SJSA1 (cell line): ENCODE data around the gene ELSPBP1. TPM values are rescaled to one million over a fixed set of nuclear protein-coding genes. Genes with fewer than 3 reads are reported as not detected.
A peak's percentile ranks its signal among the peaks of the same experiment; 100 is the strongest.
"Not testable (repeated sequence)": the region's sequence is repeated elsewhere in the genome, so short reads cannot be mapped to it uniquely, and the experiment has no call there.

Experiments used
- DNase-seq, 2 experiments: peaks; one replicate each; pipeline ENCODE4 v3.0.0-alpha.2; 2015 to 2020; ENCODE audit warnings: low spot score in 2 of 2, low read depth in 1 of 2
- H3K27ac ChIP-seq: fragments of 250-450 bp; sonication (Bioruptor Pico); 2 replicates; pipeline ENCODE4 v1.5.1; 2020; ENCODE audit warnings: mild to moderate bottlenecking, moderate library complexity
- H3K27me3 ChIP-seq: fragments of 250-450 bp; sonication (Bioruptor Pico); replicated peaks from 2 replicates; pipeline ENCODE4 v1.5.1; 2020; ENCODE audit warnings: mild to moderate bottlenecking, moderate library complexity
- H3K36me3 ChIP-seq: fragments of 250-450 bp; sonication (Bioruptor Pico); 2 replicates; pipeline ENCODE4 v1.5.1; 2020; ENCODE audit warnings: mild to moderate bottlenecking
- H3K4me1 ChIP-seq: fragments of 250-450 bp; sonication (Bioruptor Pico); replicated peaks from 2 replicates; pipeline ENCODE4 v1.6.1; 2021; ENCODE audit warnings: mild to moderate bottlenecking
- H3K4me3 ChIP-seq: fragments of 250-450 bp; sonication (Bioruptor Pico); 2 replicates; pipeline ENCODE4 v1.5.1; 2020; ENCODE audit warnings: mild to moderate bottlenecking
- H3K9me3 ChIP-seq: fragments of 250-450 bp; sonication (Bioruptor Pico); replicated peaks from 2 replicates; pipeline ENCODE4 v1.5.1; 2020; ENCODE audit warnings: mild to moderate bottlenecking
- total RNA-seq: library from RNA; depleted of rRNA; stranded (reverse); fragments of >200 nt; shearing (Covaris generic); gene quantifications from 2 replicates; pipeline ENCODE4 v1.2.3, GENCODE V29; 2014; rRNA removed

Gene ELSPBP1
- total RNA-seq: not detected in 2 replicates

- no peak within 1 kb of the TSS for H3K4me3 ChIP-seq
- no peaks in the 10 kb centered on the region for H3K9me3 ChIP-seq
- H3K36me3 ChIP-seq: no peaks in the 10 kb centered on the region
- no peaks in the 10 kb centered on the region for H3K27me3 ChIP-seq
- no peak within 1 kb of the TSS for H3K27ac ChIP-seq
- DNase-seq: no peak
- no peaks in the 10 kb centered on the region for H3K4me1 ChIP-seq
Observed at GRCh38 chr19:47994209-47994802, at the start of gene ELSPBP1. ELSPBP1 (plus strand) TSS chr19:47994632; CDS start chr19:48008668, 14,036 bp downstream.

- H3K4me1 ChIP-seq, H3K4me3 ChIP-seq, H3K9me3 ChIP-seq, H3K36me3 ChIP-seq, H3K27ac ChIP-seq, H3K27me3 ChIP-seq: not testable (repeated sequence)
- peak in 1 of 2 experiments; percentile 50 for DNase-seq
Observed at GRCh38 chr19:47949852-47950521, 44.4 kb upstream of the ELSPBP1 start.

- H3K27me3 ChIP-seq, H3K36me3 ChIP-seq, H3K4me1 ChIP-seq, H3K27ac ChIP-seq, H3K9me3 ChIP-seq, DNase-seq, H3K4me3 ChIP-seq: not testable (repeated sequence)
Observed at GRCh38 chr19:47952132-47952531, 42.3 kb upstream of the ELSPBP1 start.

GRCh38 chr19:47955936-47956335 is 38.5 kb upstream of the ELSPBP1 start:
- H3K9me3 ChIP-seq, H3K27ac ChIP-seq, H3K4me3 ChIP-seq, H3K36me3 ChIP-seq, H3K27me3 ChIP-seq, H3K4me1 ChIP-seq: not testable (repeated sequence)
- DNase-seq: peak in 1 of 2 experiments; percentile 64

GRCh38 chr19:47973529-47973928 is 20.9 kb upstream of the ELSPBP1 start:
- Histone ChIP-seq H3K4me1 (no peaks in the 10 kb centered on the region), H3K27ac (no peak overlapping the region), H3K9me3 (0 out of 2 replicates have a peak, but pooled peaks cover 3% of the 10 kb centered on the region), H3K4me3 (no peak overlapping the region), H3K36me3 (no peaks in the 10 kb centered on the region), H3K27me3 (0 out of 2 replicates have a peak, but pooled peaks cover 3% of the 10 kb centered on the region)
- no peak for DNase-seq

- Histone ChIP-seq H3K4me3 (no peak overlapping the region), H3K27ac (no peak overlapping the region), H3K4me1 (no peaks in the 10 kb centered on the region), H3K9me3 (no peaks in the 10 kb centered on the region), H3K36me3 (no peaks in the 10 kb centered on the region), H3K27me3 (no peaks in the 10 kb centered on the region)
- DNase-seq: no peak
Observed at GRCh38 chr19:47991191-47991808, 3.1 kb upstream of the ELSPBP1 start.

- H3K27ac ChIP-seq: no peak within 1 kb of the TSS
- H3K9me3 ChIP-seq: no peaks in the 10 kb centered on the region
- DNase-seq: no peak
- no peaks in the 10 kb centered on the region for H3K4me1 ChIP-seq
- no peaks in the 10 kb centered on the region for H3K27me3 ChIP-seq
- no peak within 1 kb of the TSS for H3K4me3 ChIP-seq
- H3K36me3 ChIP-seq: no peaks in the 10 kb centered on the region
Observed at GRCh38 chr19:47992070-47992469, 2.4 kb upstream of the ELSPBP1 start, which contains the start of gene BSPH1. BSPH1 (minus strand) TSS chr19:47992170; CDS start chr19:47992081, 89 bp downstream.

- Histone ChIP-seq H3K4me3 (no peak overlapping the region), H3K9me3 (no peaks in the 10 kb centered on the region), H3K4me1 (no peaks in the 10 kb centered on the region), H3K27me3 (no peaks in the 10 kb centered on the region), H3K27ac (no peak overlapping the region), H3K36me3 (no peaks in the 10 kb centered on the region)
- DNase-seq: no peak
Observed at GRCh38 chr19:47996230-47996727, 1.8 kb downstream of the ELSPBP1 start.

GRCh38 chr19:47998800-47999199 is 4.4 kb downstream of the ELSPBP1 start:
- H3K27me3 ChIP-seq: no peaks in the 10 kb centered on the region
- H3K27ac ChIP-seq: no peak overlapping the region
- no peak overlapping the region for H3K4me3 ChIP-seq
- no peaks in the 10 kb centered on the region for H3K9me3 ChIP-seq
- H3K36me3 ChIP-seq: no peaks in the 10 kb centered on the region
- peak in 1 of 2 experiments; percentile 24 for DNase-seq
- no peaks in the 10 kb centered on the region for H3K4me1 ChIP-seq

- DNase-seq: no peak
- Histone ChIP-seq H3K4me1 (no peaks in the 10 kb centered on the region), H3K27ac (no peak overlapping the region), H3K36me3 (no peaks in the 10 kb centered on the region), H3K27me3 (no peaks in the 10 kb centered on the region), H3K4me3 (no peak overlapping the region), H3K9me3 (no peaks in the 10 kb centered on the region)
Observed at GRCh38 chr19:48000846-48001245, 6.4 kb downstream of the ELSPBP1 start.

GRCh38 chr19:48004236-48004635 is 9.8 kb downstream of the ELSPBP1 start:
- Histone ChIP-seq H3K36me3 (no peaks in the 10 kb centered on the region), H3K27me3 (no peaks in the 10 kb centered on the region), H3K4me3 (no peak overlapping the region), H3K27ac (no peak overlapping the region), H3K4me1 (no peaks in the 10 kb centered on the region; the same call in 1 of the 2 replicates), H3K9me3 (peaks cover 9% of the 10 kb centered on the region; the same call in 1 of the 2 replicates)
- DNase-seq: no peak

GRCh38 chr19:48006762-48007161 is 12.3 kb downstream of the ELSPBP1 start:
- no peak for DNase-seq
- peaks cover 13% of the 10 kb centered on the region for H3K9me3 ChIP-seq
- H3K27me3 ChIP-seq: no peaks in the 10 kb centered on the region
- peaks cover 14% of the 10 kb centered on the region for H3K4me1 ChIP-seq
- H3K27ac ChIP-seq: no peak overlapping the region
- no peak overlapping the region for H3K4me3 ChIP-seq
- no peaks in the 10 kb centered on the region for H3K36me3 ChIP-seq

GRCh38 chr19:48010932-48011758 is 16.7 kb downstream of the ELSPBP1 start:
- Histone ChIP-seq H3K9me3 (peaks cover 13% of the 10 kb centered on the region), H3K4me1 (peaks cover 14% of the 10 kb centered on the region), H3K4me3 (no peak overlapping the region), H3K36me3 (no peaks in the 10 kb centered on the region), H3K27ac (no peak overlapping the region), H3K27me3 (0 out of 2 replicates have a peak, but pooled peaks cover 3% of the 10 kb centered on the region)
- DNase-seq: no peak
